Femur (tissue), 1 donor: ENCODE data around the gene STAT5B.
"Not testable (repeated sequence)": the region's sequence is repeated elsewhere in the genome, so short reads cannot be mapped to it uniquely, and the experiment has no call there.

ENCODE experiments used
- DNase-seq: peaks from one replicate; pipeline ENCODE4 v3.0.0-alpha.2; 2017

STAT5B gene

DNA sequence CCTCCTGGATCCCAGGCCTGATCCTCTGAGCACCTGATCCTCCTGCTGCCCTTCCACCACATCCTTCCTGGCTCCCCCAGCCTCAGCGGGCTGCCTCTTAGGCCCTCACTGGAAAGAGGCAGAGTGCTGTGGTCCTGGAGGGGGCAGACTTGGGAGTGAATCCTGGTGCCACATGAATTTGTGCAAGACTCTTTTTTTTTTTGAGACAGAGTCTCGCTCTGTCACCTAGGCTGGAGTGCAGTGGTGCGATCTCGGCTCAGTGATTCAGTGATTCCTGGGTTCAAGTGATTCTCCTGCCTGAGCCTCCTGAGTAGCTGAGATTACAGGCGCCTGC lies 84.9 kb downstream of the STAT5B start:
- no peak for DNase-seq

DNA sequence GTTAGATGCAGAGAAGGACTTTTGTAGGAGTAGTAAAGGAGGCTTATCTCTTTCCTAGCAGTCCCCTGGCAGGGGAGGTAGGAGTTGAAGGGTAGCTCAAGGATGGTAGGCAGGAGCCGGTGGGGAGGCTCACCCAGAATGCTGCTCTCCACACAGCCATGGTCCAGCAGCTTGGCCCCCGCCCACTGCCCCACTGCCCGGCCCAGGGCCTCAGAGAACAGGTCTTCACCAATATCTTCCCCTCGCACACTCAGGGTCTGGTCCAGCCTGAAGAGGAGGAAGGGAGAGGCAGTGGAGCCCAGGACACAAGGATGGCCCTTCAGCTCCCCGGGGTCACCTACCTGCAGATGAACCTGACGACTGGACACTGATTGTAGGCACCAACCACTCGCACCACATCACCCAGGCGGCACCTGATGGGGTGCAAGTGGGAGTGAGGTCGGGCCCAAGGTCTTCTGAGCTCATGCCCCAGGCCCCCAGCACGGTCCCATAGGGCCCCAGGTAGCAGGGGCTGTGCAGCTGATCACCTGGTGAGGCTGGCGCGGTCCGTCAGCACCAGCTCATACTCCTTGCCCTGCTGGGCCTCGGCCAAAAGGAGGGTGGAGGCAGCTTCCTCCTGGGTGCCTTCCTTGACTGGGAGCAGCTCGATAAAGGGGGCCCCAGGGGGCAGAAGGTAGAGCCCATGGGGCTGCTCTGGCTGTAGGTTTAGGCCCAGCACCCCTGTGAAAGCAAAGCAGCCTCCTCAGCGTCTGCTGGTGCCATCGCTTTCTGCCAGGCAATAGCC lies 85.5 kb downstream of the STAT5B start:
- DNase-seq: no peak

GRCh38 chr17:42189651-42189965 lies 86.6 kb downstream of the STAT5B start:
- DNase-seq: no peak

DNA sequence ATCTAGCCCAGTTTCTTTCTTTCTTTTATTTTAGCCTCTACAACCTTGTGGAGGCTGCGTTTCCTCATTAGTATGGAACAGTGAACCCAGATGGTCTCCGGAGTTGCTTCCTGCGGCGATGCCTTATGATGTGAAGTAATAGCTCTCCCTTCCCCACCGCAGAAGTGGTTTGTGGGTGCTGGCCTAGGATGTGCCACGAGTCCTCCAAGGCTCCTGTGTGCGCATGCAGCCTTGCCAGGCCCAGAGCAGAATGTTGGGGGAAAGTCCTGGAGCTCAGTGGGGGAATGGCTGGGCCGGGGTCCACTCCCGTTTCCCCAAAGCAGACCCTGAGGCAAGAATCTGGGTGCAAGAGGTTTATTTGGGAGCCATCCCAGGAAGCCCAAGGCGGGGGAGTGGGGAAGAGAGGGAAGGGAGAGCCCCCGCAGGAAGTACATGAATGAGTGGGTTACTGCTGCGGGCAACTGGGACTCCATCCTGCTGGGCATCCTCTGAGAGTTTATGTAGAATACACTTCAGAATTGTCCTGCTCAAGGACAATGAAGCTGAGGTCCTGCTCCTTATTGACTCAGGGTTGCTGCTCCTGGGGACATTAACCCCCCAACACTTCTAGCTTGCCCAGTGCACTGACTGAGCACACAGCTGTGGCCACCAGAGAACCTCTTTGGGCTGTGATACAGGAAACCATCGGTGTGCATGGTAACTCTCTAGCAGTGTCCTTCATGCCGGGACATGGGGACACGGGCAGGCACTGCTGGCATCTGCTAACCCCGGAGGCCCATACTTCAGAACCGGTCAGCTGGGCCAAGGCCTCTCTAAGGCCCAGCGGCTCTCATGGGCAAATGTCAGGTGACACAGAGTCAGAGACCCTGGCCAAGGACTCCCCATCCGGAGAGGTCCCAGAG lies 87.2 kb downstream of the STAT5B start:
- DNase-seq: peak; percentile 50

- no peak for DNase-seq
Measured at GRCh38 chr17:42187833-42188232, 88.4 kb downstream of the STAT5B start.

DNA sequence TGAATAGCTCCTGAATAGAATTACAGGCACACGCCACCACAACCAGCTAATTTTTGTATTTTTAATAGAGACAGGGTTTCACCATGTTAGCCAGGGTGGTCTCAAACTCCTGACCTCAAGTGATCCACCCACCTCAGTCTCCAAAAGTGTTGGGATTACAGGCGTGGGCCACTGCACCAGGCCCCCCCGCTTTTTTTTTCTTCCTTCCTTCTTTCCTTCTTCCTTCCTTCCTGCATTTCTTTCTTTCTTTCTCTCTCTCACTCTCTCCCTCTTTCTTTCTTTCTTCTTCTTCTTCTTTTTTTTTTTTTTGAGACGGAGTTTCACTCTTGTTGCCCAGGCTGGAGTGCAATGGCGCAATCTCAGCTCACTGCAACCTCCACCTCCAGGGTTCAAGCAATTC lies 90.0 kb downstream of the STAT5B start:
- DNase-seq: not testable (repeated sequence)

- no peak for DNase-seq
Measured at GRCh38 chr17:42185621-42185930, 90.6 kb downstream of the STAT5B start.

- no peak for DNase-seq
Measured at GRCh38 chr17:42184713-42185620, 91.2 kb downstream of the STAT5B start, which contains the start of gene HCRT. TSS of gene HCRT (minus strand) at chr17:42185452. CDS start at chr17:42185365, 87 bp downstream.

DNA sequence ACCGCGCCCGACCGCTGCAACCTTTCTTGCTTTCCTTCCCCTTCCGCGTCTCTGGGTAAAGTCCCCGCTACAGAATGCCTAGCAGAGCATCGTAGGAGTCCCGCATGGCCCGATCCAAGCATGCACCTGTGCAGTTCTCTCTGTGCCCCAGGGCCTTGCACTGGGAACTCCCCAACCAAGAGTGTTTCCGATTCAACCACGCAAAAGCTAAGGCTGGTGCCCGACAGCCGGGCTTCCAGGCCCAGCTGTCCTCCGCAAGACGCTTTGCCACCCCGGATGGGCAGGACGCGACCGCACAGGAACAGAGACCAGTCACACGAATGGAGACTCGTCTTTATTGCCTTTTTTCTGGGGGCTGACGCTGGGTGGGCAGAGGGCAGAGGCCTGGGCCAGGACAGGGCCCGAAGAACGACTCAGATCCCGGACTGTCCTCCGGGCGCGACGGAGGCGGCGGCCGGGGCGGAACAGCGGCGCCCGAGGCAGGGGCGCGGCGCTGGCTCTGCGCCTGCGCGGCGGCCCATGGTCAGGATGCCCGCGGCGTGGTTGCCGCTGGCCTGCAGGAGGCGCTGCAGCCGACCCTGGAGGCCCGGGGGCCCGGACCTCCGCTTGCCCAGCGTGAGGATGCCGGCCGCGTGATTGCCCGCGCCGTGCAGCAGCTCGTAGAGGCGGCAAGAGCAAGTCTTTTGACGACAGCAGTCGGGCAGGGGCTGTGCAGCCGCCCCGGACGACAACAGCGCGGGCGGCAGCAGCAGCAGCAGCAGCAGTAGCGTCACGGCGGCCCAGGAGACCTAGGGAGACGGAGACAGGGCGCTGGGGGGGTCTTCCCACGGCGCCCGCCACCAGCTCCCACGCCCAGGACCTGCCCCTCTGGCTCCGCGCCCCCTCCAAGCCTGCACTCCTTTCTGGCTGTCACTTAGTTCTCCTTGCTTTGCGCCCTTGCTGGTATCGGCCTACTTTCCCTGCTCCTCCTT lies 92.2 kb downstream of the STAT5B start:
- DNase-seq: peak; percentile 80

DNA sequence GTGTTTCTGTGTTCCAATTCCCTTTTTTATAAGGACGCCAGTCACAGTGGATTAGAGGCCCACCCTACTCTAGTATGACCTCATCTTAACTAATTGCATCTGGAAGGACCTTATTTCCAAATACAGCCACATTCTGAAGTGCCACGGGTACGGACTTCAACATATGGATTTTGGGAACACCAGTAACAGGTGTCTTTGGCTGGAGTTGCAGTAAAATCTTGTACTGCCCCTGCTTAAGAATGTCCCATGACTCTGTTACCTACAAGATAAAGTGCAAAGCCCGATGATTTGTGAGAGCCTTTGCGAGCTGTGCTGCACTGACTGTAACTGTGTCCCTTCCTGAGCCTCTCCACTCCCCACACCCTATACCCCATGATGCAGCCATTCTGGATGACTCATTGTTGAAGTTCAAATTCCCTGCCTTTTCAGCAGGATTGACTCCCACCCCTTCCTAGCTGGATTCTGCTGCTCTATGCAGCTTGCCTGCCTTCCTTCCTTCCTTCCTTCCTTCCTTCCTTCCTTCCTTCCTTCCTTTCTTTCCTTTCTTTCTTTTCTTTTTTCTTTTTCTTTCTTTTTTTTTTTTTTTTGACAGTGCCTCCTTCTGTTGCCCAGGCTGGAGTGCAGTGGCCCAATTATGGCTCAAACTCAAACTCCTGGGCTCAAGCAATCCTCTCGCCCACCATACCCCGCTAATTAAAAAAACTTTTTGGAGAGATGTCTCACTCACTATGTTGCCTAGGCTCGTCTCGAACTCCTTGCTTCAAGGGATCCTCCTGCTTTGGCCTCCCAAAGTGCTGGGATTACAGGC lies 93.1 kb downstream of the STAT5B start:
- no peak for DNase-seq

GRCh38 chr17:42181851-42182207 lies 94.4 kb downstream of the STAT5B start:
- DNase-seq: no peak

GRCh38 chr17:42180922-42181850 lies 95.0 kb downstream of the STAT5B start, which contains the start of gene KCNH4:
TSS of gene KCNH4 (minus strand) at chr17:42181142. CDS start at chr17:42180945, 197 bp downstream.
- DNase-seq: peak; percentile 80

- DNase-seq: no peak
Measured at GRCh38 chr17:42180411-42180921, 95.7 kb downstream of the STAT5B start.

- peak; percentile 62 for DNase-seq
Measured at GRCh38 chr17:42179911-42180410, 96.2 kb downstream of the STAT5B start.

GRCh38 chr17:42179335-42179734 lies 96.9 kb downstream of the STAT5B start:
- no peak for DNase-seq

DNA sequence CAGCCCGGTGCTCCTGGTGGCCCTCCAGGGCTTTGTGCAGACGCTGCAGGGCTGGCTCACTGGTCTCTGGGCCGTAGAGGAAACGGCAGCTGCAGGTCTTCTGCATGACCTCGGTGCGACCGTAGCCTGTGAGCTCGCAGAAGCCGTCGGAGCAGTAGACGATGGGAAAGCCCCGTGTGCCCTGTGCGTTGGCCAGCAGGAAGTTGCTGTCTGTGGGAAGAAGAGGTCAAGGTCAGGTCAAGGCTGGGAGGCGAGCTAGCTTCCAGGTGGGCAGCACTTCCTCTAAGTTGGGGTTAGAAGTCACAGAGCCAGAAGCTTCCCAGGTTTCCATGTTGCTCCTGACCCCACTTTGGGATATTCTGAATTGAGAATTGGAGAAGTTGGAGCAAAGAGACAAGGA lies 97.4 kb downstream of the STAT5B start:
- DNase-seq: no peak

DNA sequence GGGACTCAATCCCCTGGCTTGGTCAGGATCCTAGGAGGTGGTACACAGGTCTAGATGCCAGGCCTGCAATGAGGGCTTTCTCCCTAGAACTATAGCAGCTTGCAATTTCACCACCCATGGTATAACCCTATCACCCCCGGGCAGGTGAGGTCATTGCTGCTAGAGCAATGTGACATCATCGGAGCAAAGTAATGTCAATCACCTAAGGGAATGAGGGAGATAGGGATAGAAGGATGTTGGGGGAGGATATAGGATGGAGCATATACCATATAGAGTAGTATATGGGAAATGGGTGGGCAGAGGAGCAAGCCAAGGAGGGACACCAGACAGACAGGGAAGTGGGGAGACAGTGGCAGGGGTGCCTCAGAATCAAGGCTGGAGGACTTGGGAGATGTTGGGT lies 98.5 kb downstream of the STAT5B start:
- no peak for DNase-seq

- no peak for DNase-seq
Measured at GRCh38 chr17:42174126-42174783, 101.9 kb downstream of the STAT5B start.

- no peak for DNase-seq
Measured at GRCh38 chr17:42171831-42172230, 104.4 kb downstream of the STAT5B start.
